Stimulated activated CD8-positive, alpha-beta memory T cell treated with anti-CD3 and anti-CD28 coated beads, Interleukin-4, amount 100 ng/mL, for 24 hours (primary cell): ENCODE measurements around the gene INHA.

Experiments used
- DNase-seq: peaks from one replicate; pipeline ENCODE4 v3.0.0-alpha.2; 2020; ENCODE audit warnings: low read depth

INHA gene

GRCh38 chr2:219612577-219613286, 40.6 kb downstream of the INHA start:
- no peak for DNase-seq

- DNase-seq: no peak
These were observed 41.5 kb downstream of the INHA start for GRCh38 chr2:219613461-219614070.

DNA sequence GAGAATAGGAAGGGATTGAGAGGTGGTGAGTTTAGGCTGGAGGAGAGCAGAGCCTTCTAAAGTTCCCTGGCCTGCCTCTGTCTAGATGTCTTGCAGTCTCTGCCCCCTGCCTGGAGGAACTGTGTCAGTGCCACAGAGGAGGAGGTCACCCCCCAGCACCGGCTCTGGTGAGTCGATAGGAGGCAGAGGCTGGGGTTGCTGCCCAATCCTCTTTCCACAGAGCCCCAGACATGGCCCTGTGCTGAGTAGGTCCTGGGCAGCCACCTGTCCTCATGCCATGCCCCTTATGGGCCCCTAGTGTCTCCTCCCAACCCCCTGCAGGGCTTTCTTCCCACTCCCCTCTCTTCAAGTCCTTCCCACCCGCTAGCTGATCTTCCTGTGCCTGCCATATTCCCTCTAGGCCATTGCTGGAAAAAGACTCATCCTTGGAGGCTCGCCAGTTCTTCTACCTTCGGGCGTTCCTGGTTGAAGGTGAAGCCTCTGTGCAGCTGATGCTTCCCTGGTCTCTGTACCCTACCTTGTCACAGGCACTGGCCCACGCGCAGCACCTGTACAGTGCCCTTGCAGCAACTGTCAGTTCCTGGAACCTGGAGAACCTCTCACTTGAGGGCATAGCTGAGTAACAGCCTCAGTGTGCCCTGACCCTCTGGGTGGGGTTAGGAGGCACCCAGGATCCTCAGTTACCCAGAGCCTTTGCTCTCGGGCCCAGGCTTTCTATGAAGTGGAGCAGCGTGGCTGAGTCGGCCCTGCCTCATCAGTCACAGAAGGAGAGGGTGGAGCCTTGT, 42.2 kb downstream of the INHA start:
- no peak for DNase-seq

DNA sequence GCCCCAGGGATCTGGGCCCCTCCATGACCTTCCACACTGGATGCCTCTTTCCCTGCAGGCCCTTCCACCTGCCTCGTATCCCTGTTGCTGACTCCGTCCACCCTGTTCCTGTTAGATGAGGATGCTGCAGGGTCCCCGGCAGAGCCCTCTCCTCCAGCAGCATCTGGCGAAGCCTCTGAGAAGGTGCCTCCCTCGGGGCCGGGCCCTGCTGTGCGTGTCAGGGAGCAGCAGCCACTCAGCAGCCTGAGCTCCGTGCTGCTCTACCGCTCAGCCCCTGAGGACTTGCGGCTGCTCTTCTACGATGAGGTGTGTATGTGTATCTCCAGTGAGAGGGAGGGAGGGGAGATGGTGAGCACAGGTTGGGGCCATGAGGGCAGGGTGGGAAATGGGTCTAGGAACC, 42.9 kb downstream of the INHA start:
- DNase-seq: no peak

DNA sequence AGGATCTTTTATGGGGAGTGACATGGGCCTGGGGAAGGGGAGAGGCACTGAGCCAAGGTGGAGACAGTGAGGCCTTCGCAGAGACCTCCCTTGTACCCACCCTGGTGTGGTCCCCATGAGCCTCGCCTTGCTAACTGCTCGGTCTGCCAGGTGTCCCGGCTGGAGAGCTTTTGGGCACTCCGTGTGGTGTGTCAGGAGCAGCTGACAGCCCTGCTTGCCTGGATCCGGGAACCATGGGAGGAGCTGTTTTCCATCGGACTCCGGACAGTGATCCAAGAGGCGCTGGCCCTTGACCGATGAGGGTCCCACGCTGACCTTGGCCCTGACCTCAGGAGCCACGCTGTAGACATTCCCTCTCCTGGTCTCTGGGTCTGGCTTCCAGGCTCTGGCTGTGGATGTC, 43.8 kb downstream of the INHA start:
- DNase-seq: no peak

- DNase-seq: no peak
These were observed 44.4 kb downstream of the INHA start for GRCh38 chr2:219616550-219616949.

GRCh38 chr2:219618733-219619122, 46.6 kb downstream of the INHA start:
- DNase-seq: no peak

- no peak for DNase-seq
These were observed 47.1 kb downstream of the INHA start for GRCh38 chr2:219619235-219619634.

- no peak for DNase-seq
These were observed 48.4 kb downstream of the INHA start for GRCh38 chr2:219620546-219620945.

- no peak for DNase-seq
These were observed 49.8 kb downstream of the INHA start for GRCh38 chr2:219621935-219622334.

DNA sequence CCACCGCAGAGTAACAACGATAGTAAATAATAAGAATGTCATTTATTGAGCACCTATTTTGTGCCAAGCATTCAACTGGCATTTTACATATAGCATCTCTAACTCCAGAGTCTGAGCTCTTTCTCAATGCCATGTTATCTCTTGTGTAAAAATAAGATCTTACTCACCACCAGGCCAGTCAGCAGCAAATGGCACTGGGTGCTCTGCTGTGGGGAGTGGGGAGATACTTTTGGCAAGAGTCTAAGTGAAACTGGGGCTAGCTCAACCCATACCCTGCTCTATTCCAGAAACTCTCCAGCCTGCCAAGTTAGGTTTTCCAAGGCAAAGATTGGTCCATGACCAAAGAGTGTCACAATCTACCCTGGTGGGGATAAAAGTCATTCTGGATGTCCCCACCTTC, 50.4 kb downstream of the INHA start:
- no peak for DNase-seq

DNA sequence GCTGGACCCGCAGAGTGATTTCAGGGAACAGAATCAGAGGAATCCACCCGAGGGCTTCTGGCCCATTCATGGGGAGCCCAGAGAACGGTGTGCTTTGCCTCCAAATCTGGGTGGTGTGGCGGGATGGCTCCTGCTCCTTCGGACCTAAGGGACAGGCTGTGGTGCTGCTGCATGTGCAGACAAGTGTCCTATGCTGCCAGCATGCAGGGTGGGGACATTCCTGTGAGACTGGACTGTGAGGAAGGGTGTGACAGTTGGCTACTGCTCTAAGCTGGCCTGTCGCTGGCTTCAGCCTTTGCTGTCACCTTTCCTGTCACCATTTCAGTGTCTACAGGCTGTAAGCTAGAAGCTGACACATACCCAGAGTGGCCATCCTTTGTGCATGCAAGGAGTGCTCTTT, 52.5 kb downstream of the INHA start:
- DNase-seq: no peak

GRCh38 chr2:219625179-219625578, 53.1 kb downstream of the INHA start:
- no peak for DNase-seq
